ENCODE data around the gene ATXN1. TPM values are rescaled to one million over a fixed set of nuclear protein-coding genes. Genes with fewer than 3 reads are reported as not detected.

The ATXN1 gene
- total RNA-seq, 1 donor from 2014 or later, result 3.9 TPM

- Mint-ChIP-seq H3K4me3 (no peak overlapping the region), H3K9me3 (no peaks in the 10 kb centered on the region), H3K27ac (ENCODE audit: unreplicated experiment) (no peak overlapping the region), H3K36me3 (ENCODE audit: low read depth) (no peaks in the 10 kb centered on the region), H3K27me3 (ENCODE audit: low read depth) (peaks cover 6% of the 10 kb centered on the region), H3K4me1 (peaks cover 21% of the 10 kb centered on the region)
- TF ChIP-seq CTCF (conservative IDR thresholded peaks at IDR 0.05), result no peak
- DNase-seq (ENCODE audit: low read depth, low spot score), result no peak
These were observed 101.6 kb downstream of the ATXN1 start for GRCh38 chr6:16659466-16660156.

GRCh38 chr6:16658348-16659034 is 102.8 kb downstream of the ATXN1 start:
- Mint-ChIP-seq H3K9me3 (no peaks in the 10 kb centered on the region), H3K27ac (ENCODE audit: unreplicated experiment) (no peak overlapping the region), H3K4me3 (no peak overlapping the region), H3K27me3 (ENCODE audit: low read depth) (peaks cover 6% of the 10 kb centered on the region), H3K36me3 (ENCODE audit: low read depth) (no peaks in the 10 kb centered on the region), H3K4me1 (peaks cover 24% of the 10 kb centered on the region)
- DNase-seq (ENCODE audit: low read depth, low spot score), result no peak
- TF ChIP-seq CTCF (conservative IDR thresholded peaks at IDR 0.05), result no peak

- Mint-ChIP-seq H3K4me3 (no peak overlapping the region), H3K36me3 (ENCODE audit: low read depth) (no peaks in the 10 kb centered on the region), H3K27me3 (ENCODE audit: low read depth) (peaks cover 6% of the 10 kb centered on the region), H3K4me1 (peaks cover 24% of the 10 kb centered on the region), H3K9me3 (no peaks in the 10 kb centered on the region), H3K27ac (ENCODE audit: unreplicated experiment) (no peak overlapping the region)
- TF ChIP-seq CTCF (conservative IDR thresholded peaks at IDR 0.05), result no peak
- no peak for DNase-seq (ENCODE audit: low read depth, low spot score)
These were observed 103.5 kb downstream of the ATXN1 start for GRCh38 chr6:16657768-16658167.

GRCh38 chr6:16656451-16656850 is 104.8 kb downstream of the ATXN1 start:
- no peak overlapping the region for H3K4me3 Mint-ChIP-seq
- H3K4me1 Mint-ChIP-seq, result peaks cover 24% of the 10 kb centered on the region
- no peak overlapping the region for H3K27ac Mint-ChIP-seq (ENCODE audit: unreplicated experiment)
- no peak for TF ChIP-seq CTCF (conservative IDR thresholded peaks at IDR 0.05)
- no peaks in the 10 kb centered on the region for H3K9me3 Mint-ChIP-seq
- no peaks in the 10 kb centered on the region for H3K36me3 Mint-ChIP-seq (ENCODE audit: low read depth)
- peaks cover 6% of the 10 kb centered on the region for H3K27me3 Mint-ChIP-seq (ENCODE audit: low read depth)
- no peak for DNase-seq (ENCODE audit: low read depth, low spot score)

- H3K36me3 Mint-ChIP-seq (ENCODE audit: low read depth), result no peaks in the 10 kb centered on the region
- H3K27me3 Mint-ChIP-seq (ENCODE audit: low read depth), result peaks cover 6% of the 10 kb centered on the region
- H3K9me3 Mint-ChIP-seq, result no peaks in the 10 kb centered on the region
- no peak for DNase-seq (ENCODE audit: low read depth, low spot score)
- TF ChIP-seq CTCF (conservative IDR thresholded peaks at IDR 0.05), result no peak
- H3K4me3 Mint-ChIP-seq, result no peak overlapping the region
- peaks cover 24% of the 10 kb centered on the region for H3K4me1 Mint-ChIP-seq
- H3K27ac Mint-ChIP-seq (ENCODE audit: unreplicated experiment), result no peak overlapping the region
These were observed 106.6 kb downstream of the ATXN1 start for GRCh38 chr6:16654701-16655100.
